WTC11 (cell line): ENCODE measurements around the gene NEURL1B.

Experiments
- ATF2 ChIP-seq: sonication (generic); formaldehyde crosslinking; IDR thresholded peaks from 2 replicates; pipeline ENCODE4 v1.8.1; 2022; ENCODE audit warnings: low read depth, missing genetic modification reagents, borderline replicate concordance
- CTCF ChIP-seq: fragments of 200-600 bp; IDR thresholded peaks from 2 replicates; pipeline ENCODE4 v1.8.0; 2022; ENCODE audit warnings: antibody characterized with exemption
- USF2 ChIP-seq: sonication (generic); formaldehyde crosslinking; IDR thresholded peaks from 2 replicates; pipeline ENCODE4 v1.8.1; 2023; ENCODE audit warnings: mild to moderate bottlenecking, missing genetic modification reagents, moderate library complexity
- TF ChIP-seq, protein P1 (sequence below): sonication (generic); formaldehyde crosslinking; IDR thresholded peaks from 2 replicates; pipeline ENCODE4 v1.8.1; 2023; ENCODE audit warnings: mild to moderate bottlenecking, moderate library complexity, missing genetic modification reagents

- TF ChIP-seq, protein P1, sequence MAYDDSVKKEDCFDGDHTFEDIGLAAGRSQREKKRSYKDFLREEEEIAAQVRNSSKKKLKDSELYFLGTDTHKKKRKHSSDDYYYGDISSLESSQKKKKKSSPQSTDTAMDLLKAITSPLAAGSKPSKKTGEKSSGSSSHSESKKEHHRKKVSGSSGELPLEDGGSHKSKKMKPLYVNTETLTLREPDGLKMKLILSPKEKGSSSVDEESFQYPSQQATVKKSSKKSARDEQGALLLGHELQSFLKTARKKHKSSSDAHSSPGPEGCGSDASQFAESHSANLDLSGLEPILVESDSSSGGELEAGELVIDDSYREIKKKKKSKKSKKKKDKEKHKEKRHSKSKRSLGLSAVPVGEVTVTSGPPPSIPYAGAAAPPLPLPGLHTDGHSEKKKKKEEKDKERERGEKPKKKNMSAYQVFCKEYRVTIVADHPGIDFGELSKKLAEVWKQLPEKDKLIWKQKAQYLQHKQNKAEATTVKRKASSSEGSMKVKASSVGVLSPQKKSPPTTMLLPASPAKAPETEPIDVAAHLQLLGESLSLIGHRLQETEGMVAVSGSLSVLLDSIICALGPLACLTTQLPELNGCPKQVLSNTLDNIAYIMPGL, result no peak
- TF ChIP-seq USF2 (no peak), ATF2 (CRISPR knock-in tag) (no peak), CTCF (no peak)
Observed at GRCh38 chr5:172679628-172680212, 38.7 kb downstream of the NEURL1B start.
